HG03565 (cell line): ENCODE results near the gene SDCBP2.

ENCODE experiments used
- ATAC-seq: cut with Tn5 transposase; IDR thresholded peaks from one replicate; pipeline ENCODE4 v1.9.1; 2021; ENCODE audit warnings: mild to moderate bottlenecking, moderate library complexity; ENCODE audit not compliant: unreplicated experiment

SDCBP2 gene, protein sequence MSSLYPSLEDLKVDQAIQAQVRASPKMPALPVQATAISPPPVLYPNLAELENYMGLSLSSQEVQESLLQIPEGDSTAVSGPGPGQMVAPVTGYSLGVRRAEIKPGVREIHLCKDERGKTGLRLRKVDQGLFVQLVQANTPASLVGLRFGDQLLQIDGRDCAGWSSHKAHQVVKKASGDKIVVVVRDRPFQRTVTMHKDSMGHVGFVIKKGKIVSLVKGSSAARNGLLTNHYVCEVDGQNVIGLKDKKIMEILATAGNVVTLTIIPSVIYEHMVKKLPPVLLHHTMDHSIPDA

GRCh38 chr20:1328680-1329330 lies at the start of gene SDCBP2:
TSS of gene SDCBP2 (minus strand) at chr20:1329139. CDS start at chr20:1320416, 8,723 bp downstream.
- ATAC-seq: no peak

- ATAC-seq: no peak
Measured at GRCh38 chr20:1378735-1379125, 49.8 kb upstream of the SDCBP2 start.

DNA sequence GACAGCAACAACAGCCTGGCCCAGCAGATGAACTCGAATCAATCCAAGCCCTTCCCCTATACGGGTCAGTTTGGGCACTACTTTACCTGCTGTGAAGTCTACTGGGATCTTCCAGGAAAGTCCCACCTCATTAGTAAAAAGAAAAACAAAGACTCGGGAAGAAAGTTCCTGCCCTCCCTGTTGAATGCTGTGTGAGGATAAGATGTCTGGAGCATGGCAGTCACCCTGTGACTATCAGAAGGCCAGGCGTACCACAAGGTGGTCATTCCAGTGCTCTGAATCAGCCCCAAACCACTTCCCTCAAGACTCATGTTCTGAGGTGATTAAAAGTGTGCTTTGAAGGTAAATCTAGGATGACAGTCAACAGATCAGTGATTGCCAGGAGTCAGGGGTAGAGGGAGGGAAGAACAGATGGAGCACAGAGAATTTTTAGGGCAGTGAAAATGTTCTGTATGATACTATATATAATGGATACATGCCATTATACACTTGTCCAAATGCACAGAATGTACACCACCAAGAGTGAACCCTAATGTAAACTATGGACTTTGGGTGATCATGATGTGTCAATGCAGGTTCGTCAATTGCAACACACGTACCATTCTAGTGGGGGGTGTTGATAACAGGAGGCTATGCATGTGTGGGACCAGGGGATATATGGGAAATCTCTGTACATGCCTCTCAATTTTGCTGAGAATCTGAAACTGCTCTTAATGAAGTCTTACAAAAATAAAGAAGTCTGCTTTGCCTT lies 49.2 kb upstream of the SDCBP2 start:
- ATAC-seq: no peak

DNA sequence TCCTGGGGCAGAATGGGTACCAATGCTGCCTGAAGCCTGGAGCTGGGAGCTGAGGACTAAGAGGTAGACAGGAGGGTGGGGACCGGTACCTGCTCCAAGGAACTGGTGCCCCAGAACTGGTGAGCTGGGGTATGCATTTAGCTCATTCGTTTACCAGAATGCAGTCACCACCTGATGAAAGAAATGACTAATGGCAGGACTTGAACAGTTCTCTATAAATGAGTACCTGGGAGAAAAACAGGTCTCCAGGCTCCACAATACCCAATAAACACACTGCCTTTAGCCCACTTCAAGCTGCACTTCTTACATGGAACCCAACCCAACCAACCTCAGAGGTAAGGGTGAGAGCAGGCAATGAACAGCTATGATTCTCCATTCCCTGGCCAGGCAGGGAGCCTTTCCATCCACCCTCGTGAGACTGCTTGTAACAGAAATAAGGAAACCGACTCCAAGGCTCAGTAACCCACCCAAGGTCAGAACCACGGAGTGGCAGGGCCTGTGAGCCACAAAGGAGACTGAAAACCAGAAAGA lies 48.5 kb upstream of the SDCBP2 start:
- no peak for ATAC-seq

- no peak for ATAC-seq
Measured at GRCh38 chr20:1376408-1377270, 47.7 kb upstream of the SDCBP2 start.

DNA sequence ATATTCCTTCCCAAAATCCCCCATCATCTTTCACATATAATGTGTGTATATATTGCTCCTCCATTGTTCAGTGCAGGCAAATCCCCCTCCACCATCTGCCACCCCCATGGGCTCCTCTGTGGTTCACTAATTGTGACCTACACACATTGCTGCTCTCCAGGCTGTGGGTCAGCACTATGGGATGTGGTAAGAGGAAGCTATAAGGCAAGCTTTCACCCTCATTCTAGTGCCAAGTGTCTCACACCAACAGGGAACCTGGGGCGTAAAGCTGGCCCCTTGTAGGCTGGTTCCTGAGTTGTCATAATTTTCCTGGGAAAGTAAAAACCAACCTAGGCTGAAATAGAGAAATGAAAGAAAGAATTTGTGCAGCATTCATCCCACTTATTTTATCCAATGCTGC lies 47.1 kb upstream of the SDCBP2 start:
- ATAC-seq: no peak

DNA sequence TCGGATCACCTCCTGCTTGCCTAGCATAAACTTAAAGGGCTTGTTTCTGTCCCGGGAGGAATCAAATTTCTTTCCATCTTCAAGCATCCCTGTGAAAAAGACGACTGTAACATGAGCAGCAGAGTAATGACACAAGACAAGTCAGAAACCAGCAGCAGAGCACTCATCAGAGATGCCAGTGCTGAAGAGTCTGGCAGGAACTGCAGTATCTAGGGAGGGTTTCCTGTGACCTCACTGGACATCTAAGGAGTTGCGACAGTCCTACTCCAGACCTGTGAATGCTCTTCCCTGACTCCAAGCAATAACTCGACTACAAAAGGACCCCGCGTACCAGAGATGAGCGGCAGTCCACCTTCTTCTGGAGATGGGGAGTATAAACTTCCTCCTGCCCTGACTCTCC lies 46.6 kb upstream of the SDCBP2 start:
- no peak for ATAC-seq

GRCh38 chr20:1374246-1374645 lies 45.3 kb upstream of the SDCBP2 start:
- ATAC-seq: no peak

DNA sequence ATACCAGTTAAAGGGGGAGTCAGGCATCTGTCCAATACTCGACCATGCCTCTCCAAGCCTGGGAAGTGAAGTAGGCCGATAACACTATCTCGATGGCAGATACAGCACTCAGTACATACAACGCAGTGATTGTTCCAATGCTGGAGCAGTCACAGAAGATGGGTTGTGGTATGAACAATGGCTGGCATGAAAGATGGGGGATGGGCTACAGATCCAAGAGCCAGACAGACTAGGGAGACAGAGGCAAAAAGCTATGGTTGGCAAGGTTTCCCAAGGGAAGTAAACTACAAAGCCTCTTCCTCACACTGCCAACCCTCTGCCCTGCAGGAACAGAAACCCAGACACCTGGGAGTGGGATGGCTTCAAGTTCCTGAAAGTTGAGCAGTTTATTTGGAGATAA lies 44.7 kb upstream of the SDCBP2 start:
- ATAC-seq: no peak

GRCh38 chr20:1373036-1373435 lies 44.1 kb upstream of the SDCBP2 start:
- no peak for ATAC-seq

DNA sequence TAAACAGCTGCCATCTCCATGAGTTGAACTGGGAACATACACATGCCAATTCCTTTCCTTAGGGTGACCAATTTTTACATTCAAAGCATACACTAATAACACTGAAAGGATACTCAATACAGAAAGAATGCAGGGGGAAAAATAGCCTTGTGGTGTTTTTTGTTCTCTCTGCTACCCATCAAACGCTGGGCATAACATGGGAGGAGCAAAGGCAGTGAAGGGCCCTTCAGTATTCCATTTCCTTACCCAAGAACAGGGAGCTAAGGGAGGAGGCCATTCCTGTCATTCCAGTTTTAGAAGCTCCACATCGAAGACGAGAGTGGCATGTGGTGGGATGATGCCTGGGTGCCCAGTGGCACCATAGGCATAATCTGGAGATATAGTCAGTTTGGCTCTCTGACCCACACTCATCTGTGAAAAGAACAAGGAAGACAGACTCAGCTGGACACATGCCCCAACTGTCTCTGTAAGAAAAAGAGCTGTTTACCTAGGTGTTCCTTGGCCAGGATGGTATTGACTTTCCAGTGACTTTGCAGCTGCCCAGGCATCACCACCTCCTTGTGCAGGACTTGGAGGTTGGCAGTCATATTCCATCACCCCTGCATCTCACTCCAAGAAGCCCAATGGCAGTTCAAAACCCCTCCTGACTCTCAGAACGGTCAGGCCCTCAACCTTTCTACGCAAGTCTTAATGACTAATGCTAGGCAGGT lies 43.0 kb upstream of the SDCBP2 start:
- ATAC-seq: no peak

DNA sequence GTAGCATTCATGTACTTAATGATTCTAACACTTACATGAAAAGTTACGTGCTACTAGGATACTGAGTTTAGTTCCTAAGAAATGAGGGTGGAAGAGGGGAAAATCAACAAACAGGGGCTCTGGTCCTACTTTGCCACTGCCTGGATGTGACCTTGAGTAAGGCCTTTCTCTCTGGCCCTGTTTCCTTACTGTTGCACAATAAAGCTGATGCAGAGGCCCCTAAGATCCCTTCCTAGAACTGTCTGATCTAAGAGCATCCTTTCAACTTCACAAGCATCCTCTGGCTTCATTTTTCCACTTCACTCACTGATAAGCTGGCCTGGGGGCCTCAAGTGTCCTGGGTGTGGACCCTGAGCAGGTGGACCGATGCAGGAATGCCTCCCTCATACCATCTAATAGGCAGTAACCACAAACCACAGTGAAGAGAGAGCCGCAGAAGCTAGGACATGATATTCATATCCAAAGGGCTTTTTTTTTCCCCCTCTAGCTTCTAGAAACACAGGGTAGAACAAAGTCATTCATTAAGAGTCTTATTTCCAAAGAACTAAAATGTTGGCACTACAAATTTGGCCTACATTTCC lies 42.4 kb upstream of the SDCBP2 start:
- ATAC-seq: no peak

GRCh38 chr20:1370548-1371110 lies 41.7 kb upstream of the SDCBP2 start:
- ATAC-seq: no peak

DNA sequence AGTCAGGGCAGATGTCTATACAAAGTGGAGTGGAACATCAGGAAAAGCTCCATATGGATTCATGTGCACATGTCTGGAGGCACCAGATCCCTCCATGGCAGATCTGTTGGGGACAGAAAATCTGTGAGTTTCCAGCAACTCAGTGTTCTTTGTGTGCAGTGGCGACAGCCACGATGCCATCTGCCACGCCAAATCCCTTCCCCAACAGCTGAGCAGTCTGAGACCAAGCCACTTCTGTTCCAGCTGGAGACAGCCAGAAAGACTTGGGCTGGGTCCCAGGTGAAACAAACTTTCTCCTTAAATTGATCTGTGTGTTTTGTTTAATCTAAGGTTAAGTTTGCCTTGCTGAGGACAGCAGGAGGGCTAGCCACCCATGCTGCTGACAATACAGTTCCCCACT lies 41.0 kb upstream of the SDCBP2 start:
- no peak for ATAC-seq

GRCh38 chr20:1368448-1369199 lies 39.7 kb upstream of the SDCBP2 start:
- no peak for ATAC-seq

DNA sequence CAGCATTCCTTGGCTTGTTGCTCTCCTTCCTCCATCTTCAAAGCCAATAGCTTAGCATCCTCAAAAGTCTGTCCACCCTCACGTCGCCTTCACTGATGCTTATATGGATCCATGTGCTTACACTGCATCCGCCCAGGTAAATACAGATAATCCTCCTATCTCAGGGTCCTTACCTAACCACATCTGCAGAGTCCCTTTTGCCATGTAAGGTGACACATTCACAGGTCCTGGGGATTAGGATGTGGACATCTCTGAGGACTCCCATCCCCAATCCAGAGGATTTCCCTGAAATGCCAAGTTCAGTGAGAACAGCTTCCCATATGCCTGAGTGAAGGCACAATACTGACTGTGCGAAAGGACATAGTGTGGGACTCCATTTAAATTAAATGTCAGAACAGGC lies 38.5 kb upstream of the SDCBP2 start:
- no peak for ATAC-seq

DNA sequence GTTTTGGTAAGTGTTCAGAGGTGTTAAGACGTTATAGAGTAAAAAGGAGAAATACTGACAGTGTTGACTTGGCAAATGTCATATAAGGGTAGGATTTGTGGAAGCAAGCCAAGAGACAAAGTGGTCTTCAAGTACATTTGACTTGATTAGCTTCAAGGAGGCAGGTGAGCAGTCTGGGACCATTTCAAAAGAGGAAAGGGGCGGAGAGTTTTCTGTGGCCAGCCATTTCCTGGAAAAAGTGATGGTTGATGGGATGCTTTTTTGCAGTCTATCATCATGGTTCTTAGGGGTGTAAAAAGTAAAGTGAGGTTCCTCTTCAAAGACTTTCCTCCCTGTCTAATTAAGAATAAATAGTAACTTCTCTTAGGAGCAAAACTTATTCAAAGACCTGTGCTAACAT lies 35.2 kb upstream of the SDCBP2 start:
- ATAC-seq: no peak

DNA sequence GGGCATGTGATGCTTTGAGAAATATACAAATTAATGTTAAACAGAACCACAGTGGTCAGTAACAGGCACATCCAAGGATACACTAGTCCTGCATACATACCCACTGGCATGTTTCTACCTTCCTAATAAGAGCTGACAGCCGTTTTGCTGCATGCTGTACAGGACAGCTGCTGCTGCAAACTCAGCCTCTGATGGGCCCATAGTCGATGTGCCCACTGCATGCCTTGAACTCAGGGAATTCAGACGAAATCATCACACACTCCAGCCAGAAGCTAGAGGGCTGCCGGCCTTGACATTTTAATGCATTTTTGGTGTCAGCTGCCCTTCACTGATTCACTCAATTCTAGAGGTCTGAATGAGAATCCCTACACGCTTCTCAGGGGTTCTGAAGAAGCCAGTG lies 34.6 kb upstream of the SDCBP2 start:
- no peak for ATAC-seq

DNA sequence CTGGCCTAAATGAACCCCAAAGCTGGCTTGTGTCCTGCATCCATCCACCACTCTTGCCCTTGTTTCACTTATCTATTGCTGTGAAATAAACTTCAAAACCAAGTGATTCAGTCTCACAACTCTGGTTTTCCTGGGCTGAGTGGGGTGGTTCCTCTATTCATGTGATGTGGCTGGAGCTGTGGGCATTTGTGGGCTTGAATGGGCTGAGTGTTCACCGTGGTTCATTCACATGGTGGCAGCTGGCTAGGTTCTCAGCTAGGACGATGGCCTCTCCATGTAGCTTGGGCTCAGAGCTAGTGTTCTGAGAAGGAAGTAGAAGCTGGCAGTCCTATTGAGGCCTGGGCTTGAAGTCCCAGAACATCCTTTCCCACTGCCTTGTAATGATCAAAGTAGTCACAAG lies 33.5 kb upstream of the SDCBP2 start:
- ATAC-seq: no peak
